Colonic mucosa (tissue), 4 donors: Measurements from ENCODE around the gene DCUN1D2. TPM values are rescaled to one million over a fixed set of nuclear protein-coding genes. Genes with fewer than 3 reads are reported as not detected.

Source experiments
- DNase-seq: peaks from one replicate; pipeline ENCODE4 v3.0.0-alpha.2; 2020
- H3K27ac ChIP-seq: fragments of 200-600 bp; one replicate; pipeline ENCODE4 v1.8.0; 2021
- H3K27me3 ChIP-seq: fragments of 200-600 bp; one replicate; pipeline ENCODE4 v1.8.0; 2021
- H3K36me3 ChIP-seq: fragments of 200-600 bp; one replicate; pipeline ENCODE4 v1.8.0; 2021
- H3K4me1 ChIP-seq: fragments of 200-600 bp; one replicate; pipeline ENCODE4 v1.8.0; 2021; ENCODE audit warnings: mild to moderate bottlenecking
- H3K4me3 ChIP-seq: fragments of 200-600 bp; one replicate; pipeline ENCODE4 v1.8.0; 2021
- H3K9ac ChIP-seq, 2 donors: one replicate each; pipeline ENCODE4 v1.7.0; 2013; ENCODE audit warnings: control low read depth in 2 of 2, low read depth in 2 of 2, low read length in 2 of 2
- H3K9me3 ChIP-seq: fragments of 200-600 bp; one replicate; pipeline ENCODE4 v1.8.0; 2021
- CTCF ChIP-seq: fragments of 200-600 bp; IDR thresholded peaks from one replicate; pipeline ENCODE4 v1.8.0; 2022; ENCODE audit warnings: antibody characterized with exemption, mild to moderate bottlenecking
- intact Hi-C: fragments of 100-400 bp; cut with DNase I; formaldehyde crosslinking; loops from one replicate; pipeline ENCODE4 v1.14.1; 2022
- total RNA-seq, 2 donors: library from RNA; stranded (reverse); fragmentation: NEBNext Ultra II Directional in 1 of 2; extraction: Animal tissue kit (Norgen Biotek cat#: 25700) in 1 of 2; gene quantifications; one replicate each; pipeline ENCODE4 v1.2.1, GENCODE V29; 2021
- donor health status: healthy.
- donor health status: DM: no; HTN: no; CAD: no.
- donor health status: DM: no; HTN: no; CAD: no.

The DCUN1D2 gene
- total RNA-seq, 2 donors from 2014 or later = 14.9 to 20.5 TPM

- Histone ChIP-seq H3K9me3 (no peaks in the 10 kb centered on the region), H3K4me1 (no peaks in the 10 kb centered on the region), H3K4me3 (no peak overlapping the region), H3K36me3 (no peaks in the 10 kb centered on the region), H3K27me3 (no peaks in the 10 kb centered on the region), H3K27ac (no peak overlapping the region), H3K9ac (no peak overlapping the region)
- intact Hi-C loops = no loop called here
- TF ChIP-seq CTCF = no peak
- DNase-seq = no peak
These were observed 41.8 kb upstream of the DCUN1D2 start for GRCh38 chr13:113532156-113532806.

DNA sequence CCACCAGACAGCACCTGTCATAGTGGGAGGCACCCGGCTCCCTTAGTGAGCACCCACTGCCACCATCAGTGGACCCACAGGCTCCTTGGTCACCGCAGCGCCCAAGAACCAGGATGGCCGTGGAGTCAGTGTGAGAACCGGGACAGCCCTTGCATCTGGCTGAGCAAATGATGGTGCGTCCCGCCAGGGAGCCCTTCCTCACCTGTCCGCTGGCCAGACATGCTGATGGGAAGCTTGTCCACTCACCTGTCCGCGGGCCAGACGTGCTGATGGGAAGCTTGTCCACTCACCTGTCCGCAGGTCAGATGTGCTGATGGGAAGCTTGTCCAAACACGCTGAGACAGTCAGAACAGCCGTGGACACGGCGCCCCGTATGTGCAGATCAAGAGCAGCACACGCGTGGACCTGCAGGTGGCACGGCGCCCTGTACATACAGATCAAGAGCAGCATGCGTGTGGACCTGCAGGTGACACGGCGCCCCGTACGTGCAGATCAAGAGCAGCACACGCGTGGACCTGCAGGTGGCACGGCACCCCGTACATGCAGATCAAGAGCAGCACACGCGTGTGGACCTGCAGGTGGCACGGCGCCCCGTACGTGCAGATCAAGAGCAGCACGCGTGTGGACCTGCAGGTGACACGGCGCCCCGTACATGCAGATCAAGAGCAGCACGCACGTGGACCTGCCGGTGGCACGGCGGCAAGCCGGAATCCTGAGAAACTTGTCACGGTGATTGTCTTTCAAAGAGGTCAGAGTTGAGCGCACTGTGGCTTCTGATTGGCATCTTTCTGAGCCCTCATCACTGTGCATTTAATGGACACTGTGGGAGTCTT lies 40.7 kb upstream of the DCUN1D2 start:
- H3K27ac ChIP-seq = no peak overlapping the region
- DNase-seq = no peak
- intact Hi-C loops = no loop called here
- H3K4me1 ChIP-seq = no peaks in the 10 kb centered on the region
- H3K9me3 ChIP-seq = no peaks in the 10 kb centered on the region
- H3K4me3 ChIP-seq = no peak overlapping the region
- H3K9ac ChIP-seq = no peak overlapping the region
- TF ChIP-seq CTCF = no peak
- H3K36me3 ChIP-seq = no peaks in the 10 kb centered on the region
- no peaks in the 10 kb centered on the region for H3K27me3 ChIP-seq

DNA sequence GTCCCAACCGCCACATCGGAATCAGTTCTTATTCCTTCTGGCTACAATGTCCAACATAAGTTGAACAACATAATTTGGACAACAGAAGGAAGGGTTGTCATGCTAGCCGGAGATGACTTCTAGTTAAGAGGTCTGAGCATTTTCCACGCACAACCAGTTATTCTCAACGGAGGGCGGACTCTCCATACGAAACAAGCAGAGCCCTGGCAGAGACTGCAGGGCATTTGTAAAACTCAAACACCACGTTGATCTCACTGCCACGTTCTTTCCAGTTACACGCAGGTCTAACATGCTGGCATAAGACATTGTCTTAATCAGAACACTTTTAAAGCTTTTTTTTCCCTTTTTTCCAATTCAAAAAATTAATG lies 38.3 kb upstream of the DCUN1D2 start:
- Histone ChIP-seq H3K4me1 (no peaks in the 10 kb centered on the region), H3K9me3 (no peaks in the 10 kb centered on the region), H3K9ac (no peak overlapping the region), H3K36me3 (no peaks in the 10 kb centered on the region), H3K27ac (no peak overlapping the region), H3K27me3 (no peaks in the 10 kb centered on the region), H3K4me3 (no peak overlapping the region)
- intact Hi-C loops = no loop called here
- no peak for DNase-seq
- TF ChIP-seq CTCF = no peak

- no peak overlapping the region for H3K9ac ChIP-seq
- intact Hi-C loops = no loop called here
- no peak overlapping the region for H3K4me3 ChIP-seq
- H3K27ac ChIP-seq = no peak overlapping the region
- TF ChIP-seq CTCF = no peak
- H3K27me3 ChIP-seq = no peaks in the 10 kb centered on the region
- DNase-seq = no peak
- no peaks in the 10 kb centered on the region for H3K4me1 ChIP-seq
- H3K36me3 ChIP-seq = no peaks in the 10 kb centered on the region
- H3K9me3 ChIP-seq = no peaks in the 10 kb centered on the region
These were observed 37.7 kb upstream of the DCUN1D2 start for GRCh38 chr13:113528101-113528812.

DNA sequence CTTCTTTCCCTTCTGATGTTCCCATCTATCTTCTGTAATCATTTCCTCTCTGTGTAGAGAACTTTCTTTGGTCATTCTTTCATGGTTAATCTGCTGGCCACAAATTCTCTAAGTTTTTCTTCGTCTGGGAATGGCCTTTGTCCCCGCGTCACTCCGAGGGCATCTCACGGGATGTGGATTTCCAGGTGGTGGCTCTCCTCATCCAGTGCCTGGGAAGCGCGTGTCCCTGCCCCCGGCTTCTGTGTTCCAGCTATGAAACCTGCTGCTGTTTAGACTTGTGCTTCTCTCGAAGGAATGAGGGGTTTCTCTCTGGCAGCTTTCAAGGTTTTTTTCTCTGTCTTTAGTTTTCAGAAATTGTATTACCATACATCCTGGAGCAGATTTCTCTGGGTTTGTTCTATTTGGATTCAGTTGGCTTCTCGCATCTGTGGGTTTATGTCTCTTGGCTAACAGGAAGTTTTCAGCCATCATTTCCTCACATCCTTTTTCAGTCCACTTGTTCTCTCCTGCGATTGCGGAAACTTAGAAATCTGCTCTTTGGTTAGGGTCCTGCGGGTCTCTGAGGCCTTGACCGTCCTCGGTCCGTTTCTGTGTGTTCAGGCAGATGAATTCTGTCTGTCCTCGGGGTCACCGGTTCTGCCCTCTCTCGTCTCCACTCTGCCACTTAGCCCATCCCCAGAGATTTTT lies 36.9 kb upstream of the DCUN1D2 start:
- Histone ChIP-seq H3K27ac (no peak overlapping the region), H3K9me3 (no peaks in the 10 kb centered on the region), H3K4me1 (no peaks in the 10 kb centered on the region), H3K36me3 (no peaks in the 10 kb centered on the region), H3K4me3 (no peak overlapping the region), H3K27me3 (no peaks in the 10 kb centered on the region), H3K9ac (no peak overlapping the region)
- TF ChIP-seq CTCF = no peak
- DNase-seq = no peak
- intact Hi-C loops = no loop called here
